ENCODE measurements around the gene MTA3.

Gene MTA3

DNA sequence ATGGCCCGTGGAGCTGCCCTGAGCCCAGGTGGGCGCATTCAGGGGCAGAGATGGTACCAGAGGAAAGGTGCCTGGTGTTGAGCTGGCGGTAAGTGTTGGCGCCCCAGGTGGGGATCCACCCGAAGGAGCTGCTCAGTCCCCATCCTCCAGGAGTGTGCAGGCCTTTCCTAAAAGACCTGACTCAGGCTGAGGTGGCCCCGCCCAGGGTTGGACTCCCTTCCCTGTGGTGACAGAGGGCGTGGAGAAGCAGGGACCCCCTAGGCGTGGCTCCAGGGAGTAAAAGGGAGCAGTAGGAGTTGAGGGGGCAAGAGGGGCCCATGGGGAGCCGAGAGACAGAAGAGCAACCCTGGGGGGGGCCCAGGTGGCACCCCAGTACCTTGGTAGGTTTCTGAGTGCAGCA, 193.1 kb downstream of the MTA3 start:
- TF ChIP-seq, protein P1, sequence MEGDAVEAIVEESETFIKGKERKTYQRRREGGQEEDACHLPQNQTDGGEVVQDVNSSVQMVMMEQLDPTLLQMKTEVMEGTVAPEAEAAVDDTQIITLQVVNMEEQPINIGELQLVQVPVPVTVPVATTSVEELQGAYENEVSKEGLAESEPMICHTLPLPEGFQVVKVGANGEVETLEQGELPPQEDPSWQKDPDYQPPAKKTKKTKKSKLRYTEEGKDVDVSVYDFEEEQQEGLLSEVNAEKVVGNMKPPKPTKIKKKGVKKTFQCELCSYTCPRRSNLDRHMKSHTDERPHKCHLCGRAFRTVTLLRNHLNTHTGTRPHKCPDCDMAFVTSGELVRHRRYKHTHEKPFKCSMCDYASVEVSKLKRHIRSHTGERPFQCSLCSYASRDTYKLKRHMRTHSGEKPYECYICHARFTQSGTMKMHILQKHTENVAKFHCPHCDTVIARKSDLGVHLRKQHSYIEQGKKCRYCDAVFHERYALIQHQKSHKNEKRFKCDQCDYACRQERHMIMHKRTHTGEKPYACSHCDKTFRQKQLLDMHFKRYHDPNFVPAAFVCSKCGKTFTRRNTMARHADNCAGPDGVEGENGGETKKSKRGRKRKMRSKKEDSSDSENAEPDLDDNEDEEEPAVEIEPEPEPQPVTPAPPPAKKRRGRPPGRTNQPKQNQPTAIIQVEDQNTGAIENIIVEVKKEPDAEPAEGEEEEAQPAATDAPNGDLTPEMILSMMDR (IDR thresholded peaks at IDR 0.05) = no peak
- no peaks in the 10 kb centered on the region for H3K9me3 ChIP-seq (ENCODE audit: control insufficient read depth, low read length)
- no peak overlapping the region for H3K4me3 ChIP-seq (ENCODE audit: low read depth, low read length)
- no peak overlapping the region for H2AFZ ChIP-seq
- no peak overlapping the region for H3K27ac ChIP-seq
- H3K36me3 ChIP-seq (ENCODE audit: control insufficient read depth, insufficient read depth, low read length) = no peaks in the 10 kb centered on the region
- no peaks in the 10 kb centered on the region for H3K79me2 ChIP-seq
- H3K27me3 ChIP-seq (ENCODE audit: control insufficient read depth, insufficient read depth, low read length) = no peaks in the 10 kb centered on the region
- no peak overlapping the region for H3K4me2 ChIP-seq (ENCODE audit: low read length)
- H3K4me1 ChIP-seq = no peaks in the 10 kb centered on the region
- H3K9ac ChIP-seq = no peak overlapping the region

DNA sequence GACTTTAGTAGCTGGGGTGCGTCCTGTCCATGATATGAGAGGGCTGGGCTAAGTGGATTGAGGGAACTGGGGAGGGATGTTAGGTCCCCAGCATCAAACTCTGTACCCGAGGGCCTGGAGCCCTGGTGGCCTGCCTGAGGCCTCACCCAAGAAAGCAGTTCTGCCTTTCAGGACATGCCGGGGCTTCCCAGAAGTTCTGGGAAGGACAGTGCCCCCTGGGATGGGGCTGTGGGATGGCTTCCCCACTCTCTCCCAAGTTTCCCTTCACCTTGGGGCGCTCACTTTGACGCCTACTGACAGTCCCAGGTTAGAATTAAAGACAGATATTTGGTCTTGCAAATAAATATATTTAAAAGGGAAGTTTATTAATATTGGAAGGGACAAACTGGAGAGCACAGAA, 193.7 kb downstream of the MTA3 start:
- H3K9ac ChIP-seq = no peak overlapping the region
- TF ChIP-seq, protein P1 (IDR thresholded peaks at IDR 0.05) = no peak
- H3K4me1 ChIP-seq = no peaks in the 10 kb centered on the region
- H3K9me3 ChIP-seq (ENCODE audit: control insufficient read depth, low read length) = no peaks in the 10 kb centered on the region
- H3K36me3 ChIP-seq (ENCODE audit: control insufficient read depth, insufficient read depth, low read length) = no peaks in the 10 kb centered on the region
- H3K27me3 ChIP-seq (ENCODE audit: control insufficient read depth, insufficient read depth, low read length) = no peaks in the 10 kb centered on the region
- no peaks in the 10 kb centered on the region for H3K79me2 ChIP-seq
- no peak overlapping the region for H2AFZ ChIP-seq
- H3K4me3 ChIP-seq (ENCODE audit: low read depth, low read length) = no peak overlapping the region
- no peak overlapping the region for H3K4me2 ChIP-seq (ENCODE audit: low read length)
- no peak overlapping the region for H3K27ac ChIP-seq

DNA sequence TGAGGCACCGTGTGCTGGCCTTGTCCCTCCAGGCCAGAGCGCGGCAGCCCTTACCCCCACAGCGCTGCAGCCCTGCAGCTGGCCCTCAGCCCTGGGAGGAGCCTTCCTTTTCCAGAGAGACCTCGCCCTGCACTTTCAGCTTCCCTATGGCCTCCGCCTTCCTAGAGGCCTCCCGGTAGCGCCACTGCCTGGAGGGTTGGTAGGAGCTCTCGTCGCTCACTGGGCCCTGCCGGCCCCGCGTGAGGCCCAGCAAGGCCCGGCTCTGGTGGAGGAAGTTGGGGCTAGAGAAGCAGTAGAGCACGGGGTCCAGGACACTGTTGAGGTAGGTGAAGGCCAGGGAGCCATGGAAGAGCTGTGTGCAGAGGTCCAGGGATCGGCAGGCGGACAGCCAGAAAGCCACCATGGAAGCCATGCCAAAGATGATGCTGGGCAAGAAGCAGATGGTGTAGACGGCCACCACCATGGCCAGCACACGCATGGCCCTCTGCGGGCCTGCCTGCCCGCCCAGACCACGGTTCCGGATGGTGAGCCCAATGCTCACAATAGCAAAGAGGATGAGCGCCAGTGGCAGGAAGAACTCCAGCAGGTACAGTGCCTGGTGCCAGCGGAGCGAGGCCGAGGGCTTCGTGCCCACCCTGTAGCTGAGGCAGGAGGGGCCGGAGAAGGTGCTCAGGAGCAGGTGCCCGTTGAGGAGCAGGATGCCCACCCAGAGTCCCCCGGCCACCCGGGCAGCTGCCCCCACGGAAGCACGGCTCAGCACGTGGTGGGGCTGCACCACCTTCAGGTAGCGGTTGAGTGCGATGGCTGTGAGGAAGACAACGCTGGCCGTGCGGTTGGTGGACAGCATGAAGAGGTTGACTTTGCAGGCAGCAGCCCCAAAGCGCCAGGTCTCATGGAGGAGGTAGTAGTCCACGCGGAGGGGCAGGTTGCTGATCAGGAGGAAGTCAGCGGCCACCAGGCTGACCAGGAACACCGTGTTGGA, 194.7 kb downstream of the MTA3 start:
- Histone ChIP-seq H3K27me3 (ENCODE audit: control insufficient read depth, insufficient read depth, low read length) (no peaks in the 10 kb centered on the region), H3K9me3 (ENCODE audit: control insufficient read depth, low read length) (no peaks in the 10 kb centered on the region), H3K4me1 (no peaks in the 10 kb centered on the region), H2AFZ (no peak overlapping the region), H3K79me2 (no peaks in the 10 kb centered on the region), H3K36me3 (ENCODE audit: control insufficient read depth, insufficient read depth, low read length) (no peaks in the 10 kb centered on the region), H3K4me2 (ENCODE audit: low read length) (no peak overlapping the region), H3K9ac (no peak overlapping the region), H3K4me3 (ENCODE audit: low read depth, low read length) (no peak overlapping the region), H3K27ac (no peak overlapping the region)
- TF ChIP-seq, protein P1 (IDR thresholded peaks at IDR 0.05) = no peak

DNA sequence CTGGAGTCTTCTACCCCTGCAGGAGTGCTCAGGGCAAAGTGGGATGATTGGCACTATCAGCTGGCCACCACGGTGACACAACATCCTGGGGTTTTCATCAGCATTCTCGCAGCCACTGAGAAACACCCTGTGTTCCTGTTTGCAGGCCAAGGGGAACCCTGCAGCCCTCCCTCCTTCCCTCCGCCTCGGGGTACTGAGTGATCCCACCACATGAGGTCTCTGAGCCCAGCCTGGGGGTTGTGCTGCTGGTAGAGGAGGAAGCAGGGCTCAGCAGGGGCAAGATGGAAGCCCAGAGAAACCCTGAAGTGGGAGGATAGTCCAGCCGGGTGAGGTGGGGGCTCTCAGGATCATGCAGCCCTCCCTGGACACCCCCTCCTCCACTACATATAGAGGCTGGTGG, 195.7 kb downstream of the MTA3 start, which contains the start of gene OXER1:
OXER1 (minus strand) TSS at position 40 of the 400 bp plus-strand sequence. CDS start 73 bp downstream, outside the sequence.
- Histone ChIP-seq H3K36me3 (ENCODE audit: control insufficient read depth, insufficient read depth, low read length) (no peaks in the 10 kb centered on the region), H3K9me3 (ENCODE audit: control insufficient read depth, low read length) (no peaks in the 10 kb centered on the region), H2AFZ (no peak within 1 kb of the TSS), H3K4me2 (ENCODE audit: low read length) (no peak within 1 kb of the TSS), H3K9ac (no peak within 1 kb of the TSS), H3K79me2 (no peaks in the 10 kb centered on the region), H3K4me1 (no peaks in the 10 kb centered on the region), H3K27ac (no peak within 1 kb of the TSS), H3K4me3 (ENCODE audit: low read depth, low read length) (no peak within 1 kb of the TSS), H3K27me3 (ENCODE audit: control insufficient read depth, insufficient read depth, low read length) (no peaks in the 10 kb centered on the region)
- TF ChIP-seq, protein P1 (IDR thresholded peaks at IDR 0.05) = no peak

Data from parathyroid adenoma (tissue), 2 donors.